D341Med (cell line): ENCODE results near the gene SHOX.
"Not testable (repeated sequence)": the region's sequence is repeated elsewhere in the genome, so short reads cannot be mapped to it uniquely, and the experiment has no call there.

Experiments
- DNase-seq: peaks from one replicate; pipeline ENCODE4 v3.0.0; 2012; ENCODE audit warnings: low spot score

SHOX gene

DNA sequence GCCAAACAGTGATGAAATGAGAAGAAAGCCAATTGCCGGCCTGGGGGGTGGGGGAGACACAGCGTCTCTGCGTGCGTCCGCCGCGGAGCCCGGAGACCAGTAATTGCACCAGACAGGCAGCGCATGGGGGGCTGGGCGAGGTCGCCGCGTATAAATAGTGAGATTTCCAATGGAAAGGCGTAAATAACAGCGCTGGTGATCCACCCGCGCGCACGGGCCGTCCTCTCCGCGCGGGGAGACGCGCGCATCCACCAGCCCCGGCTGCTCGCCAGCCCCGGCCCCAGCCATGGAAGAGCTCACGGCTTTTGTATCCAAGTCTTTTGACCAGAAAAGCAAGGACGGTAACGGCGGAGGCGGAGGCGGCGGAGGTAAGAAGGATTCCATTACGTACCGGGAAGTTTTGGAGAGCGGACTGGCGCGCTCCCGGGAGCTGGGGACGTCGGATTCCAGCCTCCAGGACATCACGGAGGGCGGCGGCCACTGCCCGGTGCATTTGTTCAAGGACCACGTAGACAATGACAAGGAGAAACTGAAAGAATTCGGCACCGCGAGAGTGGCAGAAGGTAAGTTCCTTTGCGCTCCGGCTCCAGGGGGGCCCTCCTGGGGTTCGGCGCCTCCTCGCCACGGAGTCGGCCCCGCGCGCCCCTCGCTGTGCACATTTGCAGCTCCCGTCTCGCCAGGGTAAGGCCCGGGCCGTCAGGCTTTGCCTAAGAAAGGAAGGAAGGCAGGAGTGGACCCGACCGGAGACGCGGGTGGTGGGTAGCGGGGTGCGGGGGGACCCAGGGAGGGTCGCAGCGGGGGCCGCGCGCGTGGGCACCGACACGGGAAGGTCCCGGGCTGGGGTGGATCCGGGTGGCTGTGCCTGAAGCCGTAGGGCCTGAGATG, at the start of gene SHOX:
Gene SHOX, plus strand, starts transcription at position 180 of the 885 bp plus-strand sequence. Its CDS starts 107 bp downstream, at position 287.
- no peak for DNase-seq

DNA sequence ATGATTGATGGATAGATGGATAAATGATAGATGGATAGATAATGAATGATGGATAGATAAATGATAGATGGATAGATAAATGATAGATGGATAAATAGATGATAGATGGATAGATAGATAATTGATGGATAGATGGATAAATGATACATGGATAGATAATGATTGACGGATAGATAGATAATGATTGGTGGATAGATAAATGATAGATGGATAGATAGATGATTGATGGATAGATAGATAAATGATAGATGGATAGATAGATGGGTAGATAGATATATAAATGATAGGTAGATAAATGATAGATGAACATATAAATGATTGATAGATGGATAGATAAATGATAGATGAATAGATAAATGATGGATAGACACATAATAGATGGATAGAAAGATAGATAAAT, 49.5 kb upstream of the SHOX start:
- DNase-seq: no peak

GRCh38 chrX:581720-582298, 48.8 kb upstream of the SHOX start:
- no peak for DNase-seq

DNA sequence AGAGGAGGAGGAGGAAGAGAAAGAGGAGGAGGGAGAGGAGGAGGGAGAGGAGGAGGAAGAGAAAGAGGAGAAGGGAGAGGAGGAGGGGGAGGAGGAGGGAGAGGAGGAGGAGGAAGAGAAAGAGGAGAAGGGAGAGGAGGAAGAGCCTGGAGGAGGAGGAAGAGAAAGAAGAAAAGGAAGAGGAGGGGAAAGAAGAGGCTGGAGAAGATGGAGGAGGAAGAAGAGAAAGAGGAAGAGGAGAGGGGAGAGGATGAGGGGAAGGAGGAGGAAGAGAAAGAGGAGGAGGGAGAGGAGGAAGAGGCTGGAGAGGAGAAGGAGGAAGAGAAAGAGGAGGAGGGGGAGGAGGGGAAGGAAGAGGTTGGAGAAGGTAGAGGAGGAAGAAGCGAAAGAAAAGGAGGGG, 46.0 kb upstream of the SHOX start:
- no peak for DNase-seq

- DNase-seq: peak; percentile 44
Measured at GRCh38 chrX:585115-585808, 45.3 kb upstream of the SHOX start.

DNA sequence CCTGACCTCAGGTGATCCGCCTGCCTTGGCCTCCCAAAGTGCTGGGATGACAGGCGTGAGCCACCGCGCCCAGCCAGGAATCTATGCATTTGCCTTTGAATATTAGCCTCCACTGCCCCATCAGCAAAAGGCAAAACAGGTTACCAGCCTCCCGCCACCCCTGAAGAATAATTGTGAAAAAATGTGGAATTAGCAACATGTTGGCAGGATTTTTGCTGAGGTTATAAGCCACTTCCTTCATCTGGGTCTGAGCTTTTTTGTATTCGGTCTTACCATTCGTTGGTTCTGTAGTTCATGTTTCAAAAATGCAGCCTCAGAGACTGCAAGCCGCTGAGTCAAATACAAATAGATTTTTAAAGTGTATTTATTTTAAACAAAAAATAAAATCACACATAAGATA, 44.2 kb upstream of the SHOX start:
- DNase-seq: no peak

GRCh38 chrX:589261-589660, 41.3 kb upstream of the SHOX start:
- DNase-seq: not testable (repeated sequence)

DNA sequence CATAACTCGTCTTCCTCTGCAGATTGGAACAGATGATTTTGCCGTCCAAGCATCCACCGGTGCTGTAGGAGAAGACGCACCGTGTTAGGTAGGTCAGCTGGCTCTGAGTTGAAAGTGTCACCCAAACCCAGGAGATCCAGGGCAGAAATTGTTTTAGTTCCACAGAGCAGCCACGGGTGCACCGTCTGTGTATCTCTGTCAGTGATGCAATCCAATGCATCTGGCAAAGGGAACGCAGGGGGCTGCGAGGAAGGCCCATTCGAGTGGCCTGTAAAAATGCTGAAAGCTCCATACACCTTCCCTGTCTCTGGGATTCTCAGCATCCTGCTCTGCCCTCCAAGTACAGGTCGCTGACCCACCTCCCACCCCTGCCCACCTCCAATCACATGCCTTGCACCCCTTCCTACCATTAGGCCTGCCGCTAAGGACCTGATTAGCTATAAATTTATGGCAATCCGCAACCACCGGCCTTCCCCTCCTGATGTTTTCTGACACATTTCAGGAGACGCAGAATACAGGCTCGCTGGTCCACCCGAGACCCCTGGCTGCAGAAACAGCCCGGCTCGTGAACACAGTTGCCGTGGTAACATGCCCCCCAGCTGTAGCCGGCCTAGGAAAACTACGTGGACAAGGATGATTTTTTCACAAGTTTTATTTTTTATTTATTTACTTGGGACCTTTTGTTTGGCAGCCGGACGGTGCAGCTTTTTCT, 39.7 kb upstream of the SHOX start:
- no peak for DNase-seq

- no peak for DNase-seq
Measured at GRCh38 chrX:599837-600715, 30.5 kb upstream of the SHOX start.

- not testable (repeated sequence) for DNase-seq
Measured at GRCh38 chrX:603029-603428, 27.6 kb upstream of the SHOX start.

- DNase-seq: not testable (repeated sequence)
Measured at GRCh38 chrX:604616-605015, 26.0 kb upstream of the SHOX start.

- DNase-seq: not testable (repeated sequence)
Measured at GRCh38 chrX:608088-608487, 22.5 kb upstream of the SHOX start.

DNA sequence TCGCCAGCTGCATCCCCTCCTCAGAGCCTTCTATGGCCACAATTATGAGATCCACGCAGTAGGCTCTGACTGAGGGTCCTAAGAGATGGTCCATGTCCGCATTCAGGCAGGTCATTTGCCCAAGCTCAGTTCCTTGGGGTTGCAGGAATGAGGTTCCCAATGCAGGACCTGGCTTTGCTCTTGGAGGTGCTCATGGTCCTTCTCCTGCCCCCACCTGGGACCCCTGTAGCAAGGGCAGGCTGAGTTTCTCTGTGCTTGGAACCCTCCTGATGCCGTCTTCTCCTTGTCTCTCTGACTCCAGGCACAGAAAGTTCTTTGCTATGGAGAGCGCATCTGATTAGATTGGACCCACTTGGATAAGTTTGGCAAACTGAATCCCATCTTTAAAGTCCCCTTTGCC, 16.5 kb upstream of the SHOX start:
- DNase-seq: no peak

GRCh38 chrX:617401-617800, 13.2 kb upstream of the SHOX start:
- DNase-seq: no peak

GRCh38 chrX:617891-618290, 12.7 kb upstream of the SHOX start:
- DNase-seq: no peak

GRCh38 chrX:618304-618703, 12.3 kb upstream of the SHOX start:
- not testable (repeated sequence) for DNase-seq

DNA sequence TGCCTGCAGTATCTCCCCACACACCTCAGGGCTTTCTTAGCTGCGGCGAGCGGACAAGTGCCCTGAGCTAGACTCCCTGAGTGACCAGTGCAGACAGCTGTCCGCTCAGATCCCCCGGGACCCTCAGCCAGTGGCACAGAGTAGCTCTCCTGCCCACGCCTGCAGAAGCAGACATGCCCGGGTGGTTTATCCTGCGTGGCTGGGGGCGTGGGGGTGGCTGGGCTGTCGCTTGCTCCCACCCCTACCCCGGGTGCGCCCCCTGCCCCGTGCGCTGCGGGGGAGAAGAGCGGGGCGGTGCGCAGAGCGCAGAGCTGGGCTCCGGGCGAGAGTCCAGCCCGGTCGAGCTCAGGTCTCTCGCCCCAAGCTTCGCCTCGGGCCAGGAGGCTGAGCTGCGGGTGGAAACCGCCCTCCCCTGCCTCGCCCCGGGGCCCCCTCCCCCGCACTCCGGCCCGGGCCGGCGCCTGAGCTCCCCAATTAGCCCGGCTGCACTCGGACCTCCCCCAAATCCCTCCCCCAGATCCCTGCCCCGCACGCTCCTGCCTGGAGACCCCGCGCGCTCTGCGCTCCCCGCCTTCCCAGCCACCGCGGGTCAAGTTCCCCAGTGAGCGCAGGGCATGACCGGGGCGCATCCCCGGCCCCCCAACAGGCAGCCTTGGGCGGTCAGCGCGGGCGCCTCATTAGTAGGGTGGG, 11.7 kb upstream of the SHOX start:
- DNase-seq: no peak

DNA sequence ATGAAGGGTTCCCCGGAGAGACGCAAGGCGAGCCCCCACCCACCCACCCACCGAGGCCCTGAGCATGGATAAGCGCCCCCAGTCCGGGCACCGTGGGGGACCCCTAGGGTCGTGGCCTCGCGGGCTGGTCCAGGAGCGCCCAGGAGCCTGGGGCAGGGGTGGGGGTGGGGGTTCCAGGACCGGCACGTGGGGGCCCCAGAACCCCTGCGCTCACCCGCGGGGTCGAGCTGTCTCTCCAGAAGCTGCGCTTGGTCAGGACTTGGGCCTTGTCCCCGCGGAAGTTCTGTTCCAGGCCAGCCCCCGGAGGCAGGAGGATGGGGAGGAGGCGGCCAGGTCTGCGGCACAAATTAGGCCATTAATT, 11.2 kb upstream of the SHOX start:
- no peak for DNase-seq

DNA sequence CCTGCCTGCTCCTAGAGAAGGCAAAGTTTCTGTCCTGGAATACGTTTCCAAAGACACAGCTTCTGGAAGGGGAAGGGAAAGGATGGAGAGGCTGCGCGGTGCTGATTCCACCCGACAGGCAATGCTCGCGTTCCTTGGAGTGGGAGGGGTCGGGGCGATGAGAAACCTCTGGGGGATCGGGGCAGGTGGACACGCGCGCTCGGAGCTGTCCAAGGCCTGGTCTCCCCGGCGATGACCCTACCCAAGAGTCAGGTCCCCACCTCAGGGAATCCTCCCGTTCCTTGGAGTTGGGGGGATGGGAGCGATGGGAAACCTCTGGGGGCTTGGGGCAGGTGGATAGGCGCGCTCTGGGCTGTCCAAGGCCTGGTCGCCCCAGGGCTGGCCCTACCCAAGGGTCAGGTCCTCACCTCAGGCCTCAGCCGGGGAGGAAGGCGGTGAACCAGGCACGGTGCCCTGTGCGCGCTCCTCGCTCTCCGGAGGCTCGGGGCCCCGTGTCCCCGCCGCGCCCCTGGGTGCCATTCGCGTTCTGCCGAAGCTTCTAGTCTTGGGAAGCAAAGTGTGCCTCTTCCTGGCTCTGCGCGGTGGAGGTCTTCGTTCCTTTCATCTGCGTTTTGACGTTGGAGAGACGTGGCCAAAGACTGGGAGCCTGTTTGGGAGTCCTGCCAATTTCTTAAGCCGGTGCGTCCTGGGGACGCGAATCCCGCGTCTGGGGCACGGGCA, 10.6 kb upstream of the SHOX start:
- DNase-seq: no peak
